ENCODE measurements around the gene PPA1.
"Not testable (repeated sequence)": the region's sequence is repeated elsewhere in the genome, so short reads cannot be mapped to it uniquely, and the experiment has no call there.

The PPA1 gene

GRCh38 chr10:70227548-70228320 lies 5.5 kb downstream of the PPA1 start:
- Histone ChIP-seq H3K4me3 (ENCODE audit: low read depth in 1 of 2, low read length in 1 of 2) (no peak overlapping the region), H3K9me3 (no peaks in the 10 kb centered on the region), H3K36me3 (no peaks in the 10 kb centered on the region), H3K27me3 (no peaks in the 10 kb centered on the region), H3K4me1 (ENCODE audit: control insufficient read depth in 1 of 2, insufficient read depth in 1 of 2, low read depth in 1 of 2, low read length in 1 of 2) (peaks cover 11% of the 10 kb centered on the region in 2 experiments), H3K27ac (no peak overlapping the region)
- TF ChIP-seq CTCF (IDR thresholded peaks at IDR 0.05), result no peak

GRCh38 chr10:70223728-70224127 lies 9.5 kb downstream of the PPA1 start:
- TF ChIP-seq CTCF (IDR thresholded peaks at IDR 0.05), result no peak
- Histone ChIP-seq H3K27ac (no peak overlapping the region), H3K9me3 (no peaks in the 10 kb centered on the region), H3K36me3 (no peaks in the 10 kb centered on the region), H3K4me3 (ENCODE audit: low read depth in 1 of 2, low read length in 1 of 2) (no peak overlapping the region), H3K27me3 (no peaks in the 10 kb centered on the region), H3K4me1 (ENCODE audit: control insufficient read depth in 1 of 2, insufficient read depth in 1 of 2, low read depth in 1 of 2, low read length in 1 of 2) (peaks cover 5 to 8% of the 10 kb centered on the region in 2 experiments)

- not testable (repeated sequence) for H3K27ac ChIP-seq; H3K9me3 ChIP-seq; H3K4me3 ChIP-seq (ENCODE audit: low read depth in 1 of 2, low read length in 1 of 2); H3K36me3 ChIP-seq; H3K4me1 ChIP-seq (ENCODE audit: control insufficient read depth in 1 of 2, insufficient read depth in 1 of 2, low read depth in 1 of 2, low read length in 1 of 2); H3K27me3 ChIP-seq
Observed at GRCh38 chr10:70222811-70223447, 10.3 kb downstream of the PPA1 start.

GRCh38 chr10:70222340-70222794 lies 10.9 kb downstream of the PPA1 start:
- H3K27me3 ChIP-seq, result no peaks in the 10 kb centered on the region
- H3K27ac ChIP-seq, result no peak overlapping the region
- no peaks in the 10 kb centered on the region for H3K9me3 ChIP-seq
- peaks cover 5 to 8% of the 10 kb centered on the region in 2 experiments for H3K4me1 ChIP-seq (ENCODE audit: control insufficient read depth in 1 of 2, insufficient read depth in 1 of 2, low read depth in 1 of 2, low read length in 1 of 2)
- no peaks in the 10 kb centered on the region for H3K36me3 ChIP-seq
- TF ChIP-seq CTCF (IDR thresholded peaks at IDR 0.05), result no peak
- H3K4me3 ChIP-seq (ENCODE audit: low read depth in 1 of 2, low read length in 1 of 2), result no peak overlapping the region

GRCh38 chr10:70221030-70221429 lies 12.2 kb downstream of the PPA1 start:
- Histone ChIP-seq H3K4me1 (ENCODE audit: control insufficient read depth in 1 of 2, insufficient read depth in 1 of 2, low read depth in 1 of 2, low read length in 1 of 2) (peaks cover 5 to 8% of the 10 kb centered on the region in 2 experiments), H3K27me3 (no peaks in the 10 kb centered on the region), H3K27ac (no peak overlapping the region), H3K9me3 (no peaks in the 10 kb centered on the region), H3K4me3 (ENCODE audit: low read depth in 1 of 2, low read length in 1 of 2) (no peak overlapping the region), H3K36me3 (no peaks in the 10 kb centered on the region)
- TF ChIP-seq CTCF (IDR thresholded peaks at IDR 0.05), result no peak

GRCh38 chr10:70212879-70213278 lies 20.4 kb downstream of the PPA1 start:
- no peak for TF ChIP-seq CTCF (IDR thresholded peaks at IDR 0.05)
- Histone ChIP-seq H3K27me3 (no peaks in the 10 kb centered on the region), H3K27ac (no peak overlapping the region), H3K4me1 (ENCODE audit: control insufficient read depth in 1 of 2, insufficient read depth in 1 of 2, low read depth in 1 of 2, low read length in 1 of 2) (peaks cover 10 to 13% of the 10 kb centered on the region in 2 experiments), H3K36me3 (peaks cover 5% of the 10 kb centered on the region), H3K9me3 (no peaks in the 10 kb centered on the region), H3K4me3 (ENCODE audit: low read depth in 1 of 2, low read length in 1 of 2) (no peak overlapping the region)

Data from neutrophil (primary cell).